HL-60 (cell line): ENCODE data around the gene AGTRAP.

Source experiments
- DNase-seq, 2 experiments: peaks; one replicate each; pipeline ENCODE4 v3.0.0-alpha.2; 2010 to 2020; ENCODE audit warnings: low read depth in 1 of 2, low spot score in 1 of 2
- H3K27ac ChIP-seq: fragments of 250-450 bp; sonication (Bioruptor Pico); replicated peaks from 2 replicates; pipeline ENCODE4 v1.5.1; 2020; ENCODE audit warnings: mild to moderate bottlenecking, moderate library complexity
- H3K27me3 ChIP-seq: fragments of 250-450 bp; sonication (Bioruptor Pico); 2 replicates; pipeline ENCODE4 v1.5.1; 2021; ENCODE audit warnings: mild to moderate bottlenecking, moderate library complexity; ENCODE audit not compliant: insufficient read depth, poor library complexity, severe bottlenecking
- H3K4me3 ChIP-seq: replicated peaks from 2 replicates; pipeline ENCODE4 v1.5.1; 2011; ENCODE audit warnings: mild to moderate bottlenecking, control low read depth, low read length; ENCODE audit not compliant: insufficient read depth
- GABPA ChIP-seq: IDR thresholded peaks from 2 replicates; pipeline ENCODE4 v1.6.1; 2012; ENCODE audit warnings: low read depth
- POLR2AphosphoS5 ChIP-seq: IDR thresholded peaks from 2 replicates; pipeline ENCODE4 v1.6.1; 2012; ENCODE audit warnings: low read depth
- SPI1 ChIP-seq: IDR thresholded peaks from 2 replicates; pipeline ENCODE4 v1.6.1; 2012; ENCODE audit warnings: low read depth, mild to moderate bottlenecking, borderline replicate concordance
- TF ChIP-seq, protein P1 (sequence below): IDR thresholded peaks from one replicate; pipeline ENCODE4 v1.5.1; 2011; ENCODE audit warnings: low read length, control low read depth, inconsistent platforms; ENCODE audit not compliant: insufficient read depth
- TF ChIP-seq, protein P2 (sequence below): IDR thresholded peaks from 2 replicates; pipeline ENCODE4 v1.6.1; 2012; ENCODE audit warnings: low read depth; ENCODE audit not compliant: insufficient replicate concordance

The AGTRAP gene

DNA sequence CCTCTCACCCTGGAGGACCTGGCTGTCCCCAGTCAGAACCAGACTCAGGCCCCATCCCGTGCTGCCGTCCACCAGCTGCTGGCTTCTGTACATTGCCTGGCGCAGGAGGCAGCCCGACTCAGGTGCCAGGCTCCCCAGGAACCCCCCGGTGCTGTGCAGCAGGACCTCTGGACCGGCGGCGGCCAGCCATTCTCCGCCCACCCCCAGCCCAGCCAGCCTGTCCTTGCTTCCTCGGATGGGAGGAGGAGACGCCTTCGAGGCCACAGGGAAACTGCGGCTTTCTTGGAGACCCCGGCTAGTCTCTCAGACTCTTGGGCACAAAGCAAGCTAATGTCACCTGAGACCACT is 30.5 kb downstream of the AGTRAP start:
- Histone ChIP-seq H3K27ac (no peak overlapping the region), H3K27me3 (peaks cover 5% of the 10 kb centered on the region), H3K4me3 (no peak overlapping the region)
- TF ChIP-seq SPI1, result no peak
- TF ChIP-seq GABPA, result no peak
- TF ChIP-seq, protein P1, sequence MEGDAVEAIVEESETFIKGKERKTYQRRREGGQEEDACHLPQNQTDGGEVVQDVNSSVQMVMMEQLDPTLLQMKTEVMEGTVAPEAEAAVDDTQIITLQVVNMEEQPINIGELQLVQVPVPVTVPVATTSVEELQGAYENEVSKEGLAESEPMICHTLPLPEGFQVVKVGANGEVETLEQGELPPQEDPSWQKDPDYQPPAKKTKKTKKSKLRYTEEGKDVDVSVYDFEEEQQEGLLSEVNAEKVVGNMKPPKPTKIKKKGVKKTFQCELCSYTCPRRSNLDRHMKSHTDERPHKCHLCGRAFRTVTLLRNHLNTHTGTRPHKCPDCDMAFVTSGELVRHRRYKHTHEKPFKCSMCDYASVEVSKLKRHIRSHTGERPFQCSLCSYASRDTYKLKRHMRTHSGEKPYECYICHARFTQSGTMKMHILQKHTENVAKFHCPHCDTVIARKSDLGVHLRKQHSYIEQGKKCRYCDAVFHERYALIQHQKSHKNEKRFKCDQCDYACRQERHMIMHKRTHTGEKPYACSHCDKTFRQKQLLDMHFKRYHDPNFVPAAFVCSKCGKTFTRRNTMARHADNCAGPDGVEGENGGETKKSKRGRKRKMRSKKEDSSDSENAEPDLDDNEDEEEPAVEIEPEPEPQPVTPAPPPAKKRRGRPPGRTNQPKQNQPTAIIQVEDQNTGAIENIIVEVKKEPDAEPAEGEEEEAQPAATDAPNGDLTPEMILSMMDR, result no peak
- DNase-seq, result no peak

DNA sequence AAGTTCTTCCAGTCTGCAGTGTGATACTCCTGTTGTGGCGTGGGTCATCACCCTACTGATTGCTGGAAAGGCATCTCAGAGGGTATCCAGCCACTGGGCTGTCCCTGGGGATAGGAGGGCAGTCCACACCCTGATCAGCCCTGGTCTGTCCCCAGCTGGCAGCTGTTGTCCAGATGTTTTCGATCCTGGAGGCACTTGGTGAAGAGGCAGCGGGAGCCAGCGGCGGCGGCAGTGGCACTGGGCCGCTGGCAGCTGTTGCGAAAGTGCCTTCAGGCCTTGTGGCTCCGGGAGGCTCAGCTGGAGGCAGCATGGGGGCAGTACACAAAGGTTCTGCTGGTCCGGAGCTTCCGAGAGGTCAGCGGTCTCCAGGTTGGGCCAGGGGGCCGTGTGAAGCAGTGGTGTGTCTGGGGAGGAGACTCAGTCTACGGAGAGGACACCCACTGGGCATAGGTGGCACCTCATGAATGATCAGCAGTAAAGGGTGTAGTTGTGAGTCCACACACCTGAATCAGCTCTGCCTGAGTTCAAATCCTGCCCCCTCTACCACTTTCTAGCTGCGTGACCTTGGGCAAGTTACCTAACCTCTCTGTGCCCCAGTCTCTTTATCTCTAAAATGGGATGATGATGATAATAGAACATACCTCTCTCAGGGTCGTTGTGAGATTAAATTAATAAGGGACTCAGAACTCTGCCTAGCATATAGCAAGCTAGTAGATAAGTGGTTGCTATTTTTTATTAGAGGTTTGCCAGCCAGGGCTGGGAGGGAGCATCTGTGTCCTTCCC is 32.2 kb downstream of the AGTRAP start:
- Histone ChIP-seq H3K4me3 (no peak overlapping the region), H3K27me3 (no peaks in the 10 kb centered on the region), H3K27ac (no peak overlapping the region)
- DNase-seq, result no peak
- TF ChIP-seq SPI1 (no peak), POLR2AphosphoS5 (no peak), GABPA (no peak)
- TF ChIP-seq, protein P2, sequence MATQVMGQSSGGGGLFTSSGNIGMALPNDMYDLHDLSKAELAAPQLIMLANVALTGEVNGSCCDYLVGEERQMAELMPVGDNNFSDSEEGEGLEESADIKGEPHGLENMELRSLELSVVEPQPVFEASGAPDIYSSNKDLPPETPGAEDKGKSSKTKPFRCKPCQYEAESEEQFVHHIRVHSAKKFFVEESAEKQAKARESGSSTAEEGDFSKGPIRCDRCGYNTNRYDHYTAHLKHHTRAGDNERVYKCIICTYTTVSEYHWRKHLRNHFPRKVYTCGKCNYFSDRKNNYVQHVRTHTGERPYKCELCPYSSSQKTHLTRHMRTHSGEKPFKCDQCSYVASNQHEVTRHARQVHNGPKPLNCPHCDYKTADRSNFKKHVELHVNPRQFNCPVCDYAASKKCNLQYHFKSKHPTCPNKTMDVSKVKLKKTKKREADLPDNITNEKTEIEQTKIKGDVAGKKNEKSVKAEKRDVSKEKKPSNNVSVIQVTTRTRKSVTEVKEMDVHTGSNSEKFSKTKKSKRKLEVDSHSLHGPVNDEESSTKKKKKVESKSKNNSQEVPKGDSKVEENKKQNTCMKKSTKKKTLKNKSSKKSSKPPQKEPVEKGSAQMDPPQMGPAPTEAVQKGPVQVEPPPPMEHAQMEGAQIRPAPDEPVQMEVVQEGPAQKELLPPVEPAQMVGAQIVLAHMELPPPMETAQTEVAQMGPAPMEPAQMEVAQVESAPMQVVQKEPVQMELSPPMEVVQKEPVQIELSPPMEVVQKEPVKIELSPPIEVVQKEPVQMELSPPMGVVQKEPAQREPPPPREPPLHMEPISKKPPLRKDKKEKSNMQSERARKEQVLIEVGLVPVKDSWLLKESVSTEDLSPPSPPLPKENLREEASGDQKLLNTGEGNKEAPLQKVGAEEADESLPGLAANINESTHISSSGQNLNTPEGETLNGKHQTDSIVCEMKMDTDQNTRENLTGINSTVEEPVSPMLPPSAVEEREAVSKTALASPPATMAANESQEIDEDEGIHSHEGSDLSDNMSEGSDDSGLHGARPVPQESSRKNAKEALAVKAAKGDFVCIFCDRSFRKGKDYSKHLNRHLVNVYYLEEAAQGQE, result no peak
- TF ChIP-seq, protein P1, result no peak

DNA sequence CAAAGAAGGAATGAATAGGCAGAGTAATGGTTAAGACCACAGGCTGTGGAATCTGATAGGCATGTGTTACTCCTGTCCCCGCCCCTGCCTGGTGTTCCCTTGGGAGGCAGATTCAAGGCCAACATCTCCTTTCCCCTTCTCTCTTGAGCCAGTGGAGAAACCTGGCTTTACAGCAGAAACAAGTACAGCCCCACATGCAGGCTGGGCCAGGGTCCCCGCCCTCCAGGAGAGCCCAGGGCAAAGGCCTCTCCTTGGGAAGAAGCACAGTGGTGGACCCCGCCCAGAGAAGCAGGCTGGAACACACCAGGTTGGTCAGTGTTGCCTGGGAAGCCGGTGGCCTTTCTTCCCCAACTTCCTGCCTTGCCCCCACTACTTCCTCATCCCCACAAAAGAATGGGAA is 32.9 kb downstream of the AGTRAP start:
- no peak for TF ChIP-seq POLR2AphosphoS5
- TF ChIP-seq, protein P2, result no peak
- no peak for DNase-seq
- no peaks in the 10 kb centered on the region for H3K27me3 ChIP-seq

DNA sequence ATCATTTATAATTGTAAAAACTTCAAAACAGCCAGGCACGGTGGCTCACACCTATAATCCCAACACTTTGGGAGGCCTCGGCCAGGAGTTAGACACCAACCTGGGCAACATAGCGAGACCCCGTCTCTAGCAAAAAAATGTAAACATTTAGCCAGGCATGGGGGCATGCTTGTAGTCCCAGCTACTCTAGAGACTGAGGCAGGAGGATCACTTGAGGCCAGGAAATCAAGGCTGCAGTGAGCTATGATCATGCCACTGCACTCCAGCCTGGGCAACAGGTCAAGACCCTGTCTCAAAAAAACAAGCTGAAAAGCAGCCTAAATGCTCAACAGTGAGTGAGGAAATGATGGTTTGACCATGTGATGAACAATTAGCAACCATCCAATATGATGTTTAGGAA is 33.3 kb downstream of the AGTRAP start:
- no peak for DNase-seq

More for the DNA sequence above, 32.9 kb downstream of the AGTRAP start:
- Histone ChIP-seq H3K4me3 (no peak overlapping the region), H3K27ac (no peak overlapping the region)

More for the DNA sequence above, 33.3 kb downstream of the AGTRAP start:
- H3K27me3 ChIP-seq, result no peaks in the 10 kb centered on the region
- no peak overlapping the region for H3K4me3 ChIP-seq
- TF ChIP-seq POLR2AphosphoS5, result no peak
- TF ChIP-seq GABPA, result no peak
- TF ChIP-seq, protein P2, result no peak
- TF ChIP-seq, protein P1, result no peak
- no peak for TF ChIP-seq SPI1
- no peak overlapping the region for H3K27ac ChIP-seq
